Thyroid gland (tissue), 4 donors: ENCODE measurements around the gene AKIRIN1.

Source experiments
- CTCF ChIP-seq, 6 experiments: fragments of 200-600 bp in 3 of 6; fragments of 450-650 bp in 3 of 6; sonication (generic) in 3 of 6; IDR thresholded peaks; one replicate each; pipeline ENCODE4 v1.5.1; 2016 to 2019; ENCODE audit warnings: antibody characterized with exemption in 6 of 6, mild to moderate bottlenecking in 2 of 6, inconsistent platforms in 1 of 6, moderate library complexity in 1 of 6
- POLR2A ChIP-seq, 2 donors: fragments of 450-650 bp; IDR thresholded peaks; one replicate each; pipeline ENCODE4 v1.6.1; 2017; ENCODE audit warnings: antibody characterized with exemption in 2 of 2, mild to moderate bottlenecking in 2 of 2, moderate library complexity in 1 of 2

- no peak for TF ChIP-seq POLR2A (IDR thresholded peaks at IDR 0.05)
- TF ChIP-seq CTCF (IDR thresholded peaks at IDR 0.05), result no peak
Observed at GRCh38 chr1:39016604-39017171, 25.6 kb downstream of the AKIRIN1 start.
